Activated CD4-positive, CD25-positive, alpha-beta regulatory T cell (primary cell): ENCODE measurements around the gene KDM3A.
"Not testable (repeated sequence)": the region's sequence is repeated elsewhere in the genome, so short reads cannot be mapped to it uniquely, and the experiment has no call there.

Source experiments
- DNase-seq, 4 experiments: peaks; one replicate each; lab custom pipeline; 2025; lab: John Stamatoyannopoulos, UW

The KDM3A gene

DNA sequence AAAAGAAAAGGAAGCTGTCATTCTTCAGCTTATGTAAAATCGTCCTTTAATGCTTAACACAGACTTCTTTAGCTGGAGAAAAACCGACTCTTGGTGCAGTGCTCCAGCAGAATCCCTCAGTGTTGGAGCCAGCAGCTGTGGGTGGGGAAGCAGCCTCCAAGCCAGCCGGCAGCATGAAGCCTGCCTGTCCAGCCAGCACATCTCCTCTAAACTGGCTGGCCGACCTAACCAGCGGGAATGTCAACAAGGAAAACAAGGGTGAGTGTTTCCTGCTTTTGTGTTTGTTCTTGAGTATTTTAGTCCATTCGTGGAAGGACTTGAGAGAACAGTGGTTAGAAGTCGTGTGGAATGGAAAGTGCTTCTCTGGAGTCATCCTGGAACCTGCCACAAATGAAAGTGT is 38.9 kb downstream of the KDM3A start:
- no peak for DNase-seq

DNA sequence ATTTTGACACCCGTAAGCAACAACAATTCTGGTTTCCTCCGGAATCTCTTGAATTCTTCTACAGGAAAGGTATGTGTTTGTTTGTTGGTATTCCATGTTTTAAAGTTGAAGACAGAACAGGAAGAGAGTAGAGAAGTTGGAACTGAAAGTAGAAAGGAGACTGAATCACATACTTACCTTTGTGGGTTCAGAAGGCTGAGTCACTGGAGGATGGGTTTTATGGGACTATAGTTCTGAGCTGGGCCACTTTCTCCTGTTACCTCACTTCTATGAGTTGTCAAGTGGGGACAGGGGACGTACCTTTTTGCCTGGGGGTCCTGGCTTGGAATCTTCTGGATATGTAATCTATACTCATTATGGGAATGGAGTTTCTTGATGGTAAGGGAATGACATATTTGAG is 40.9 kb downstream of the KDM3A start:
- no peak for DNase-seq

DNA sequence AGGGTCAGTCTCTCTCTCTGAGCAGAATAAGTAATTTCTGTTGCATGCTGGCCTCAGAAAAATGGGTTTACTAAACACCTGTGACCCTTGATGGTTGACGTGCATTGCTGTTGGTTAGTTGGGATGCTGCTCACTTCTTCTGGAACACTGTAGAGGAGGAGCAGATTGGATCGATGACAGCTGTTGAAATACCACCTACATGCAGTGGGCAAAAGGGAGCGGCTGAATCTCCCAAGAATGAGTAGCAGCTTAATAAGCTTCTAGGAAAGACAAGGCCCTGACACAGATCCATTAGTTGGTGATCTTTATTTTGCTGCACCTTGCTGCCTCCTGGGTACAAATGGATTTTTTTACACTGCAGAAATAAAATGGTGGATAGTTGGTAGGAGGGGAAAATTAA is 43.2 kb downstream of the KDM3A start:
- no peak for DNase-seq

DNA sequence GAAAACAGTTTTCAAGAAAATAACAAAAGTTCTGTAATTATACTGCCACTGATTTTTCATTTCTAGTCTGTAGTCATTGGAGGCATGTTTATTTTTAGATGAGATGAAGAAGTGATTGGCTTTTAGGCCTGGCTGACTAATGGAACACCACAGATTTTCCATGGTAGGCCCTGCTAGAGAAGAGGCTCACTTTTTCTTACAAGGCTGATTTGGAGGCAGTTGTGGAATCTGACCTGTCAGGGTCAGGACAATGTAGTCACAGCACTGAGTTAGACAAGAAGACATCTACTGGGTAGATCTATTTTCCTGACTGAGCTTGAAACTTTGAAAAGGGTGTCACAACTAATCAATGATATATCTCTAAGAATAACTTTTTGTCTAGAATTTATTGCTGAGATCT is 43.9 kb downstream of the KDM3A start:
- no peak for DNase-seq

DNA sequence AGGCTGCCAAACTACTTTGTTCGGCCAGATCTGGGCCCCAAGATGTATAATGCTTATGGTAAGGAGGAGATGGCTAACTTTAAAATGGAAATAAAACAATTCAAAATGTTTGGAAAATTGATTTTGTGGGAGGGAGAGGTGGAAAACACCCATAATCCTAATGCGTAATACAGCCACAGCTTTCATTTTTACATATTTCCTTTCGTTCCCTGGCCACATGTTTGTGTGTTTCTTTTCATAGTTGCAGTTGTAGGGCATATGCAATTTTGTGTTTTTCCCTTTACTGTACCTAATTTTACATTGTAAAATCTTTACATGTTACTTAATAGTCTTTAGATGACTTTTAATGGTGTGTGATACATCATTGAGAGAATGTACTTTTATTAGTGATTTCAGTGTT is 44.6 kb downstream of the KDM3A start:
- DNase-seq = no peak

DNA sequence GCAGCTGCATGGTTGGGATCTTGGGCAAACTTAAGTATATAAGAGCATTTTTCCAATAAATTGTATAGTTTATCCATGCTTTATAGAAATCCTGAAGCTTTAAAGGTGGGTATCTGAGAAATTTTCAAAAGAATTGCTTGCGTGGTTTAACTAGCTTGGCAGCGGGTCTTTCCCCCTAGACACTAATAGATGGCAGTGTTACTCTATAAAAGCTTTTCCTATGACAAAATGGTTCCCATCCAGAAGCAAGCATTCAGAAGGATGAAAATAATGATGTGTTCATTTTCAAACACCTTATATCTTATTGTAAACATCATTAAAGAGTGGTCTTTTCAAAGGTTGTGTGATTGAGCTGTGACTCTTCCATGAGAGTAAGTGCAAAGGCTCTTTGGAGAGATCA is 45.9 kb downstream of the KDM3A start:
- no peak for DNase-seq

DNA sequence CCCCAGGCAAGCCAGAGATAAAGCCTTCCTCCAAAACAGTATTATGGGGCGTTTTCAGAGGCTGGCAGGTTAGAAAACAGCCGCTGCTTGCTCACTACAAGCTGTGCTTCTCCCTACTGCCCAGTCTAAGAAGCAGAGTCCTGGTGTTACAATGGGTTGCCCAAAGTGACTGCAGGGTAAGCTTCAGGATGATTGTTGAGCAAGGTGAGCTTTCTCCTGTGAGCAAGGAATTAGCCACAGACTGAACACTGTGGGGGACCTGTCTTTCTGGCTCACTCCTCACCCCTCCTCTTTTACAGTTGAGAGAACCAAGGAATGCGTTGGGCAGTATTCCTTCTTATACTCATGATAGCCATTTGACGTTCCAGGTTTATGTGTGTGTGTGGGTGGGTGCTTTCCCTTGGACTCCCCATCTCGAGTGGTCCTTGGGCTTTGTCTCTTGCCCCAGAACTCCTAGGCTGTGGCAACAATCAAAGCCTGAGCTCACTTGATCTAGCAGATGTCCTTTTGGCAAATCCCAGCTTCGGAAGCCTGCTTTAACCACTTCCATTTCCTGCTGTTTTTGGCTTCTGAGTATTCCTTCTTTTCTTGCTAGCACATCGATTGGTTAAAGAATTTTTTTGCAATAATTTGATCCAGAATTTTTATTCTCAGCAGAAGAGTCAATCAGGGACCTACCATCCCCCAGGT is 47.5 kb downstream of the KDM3A start:
- no peak for DNase-seq

DNA sequence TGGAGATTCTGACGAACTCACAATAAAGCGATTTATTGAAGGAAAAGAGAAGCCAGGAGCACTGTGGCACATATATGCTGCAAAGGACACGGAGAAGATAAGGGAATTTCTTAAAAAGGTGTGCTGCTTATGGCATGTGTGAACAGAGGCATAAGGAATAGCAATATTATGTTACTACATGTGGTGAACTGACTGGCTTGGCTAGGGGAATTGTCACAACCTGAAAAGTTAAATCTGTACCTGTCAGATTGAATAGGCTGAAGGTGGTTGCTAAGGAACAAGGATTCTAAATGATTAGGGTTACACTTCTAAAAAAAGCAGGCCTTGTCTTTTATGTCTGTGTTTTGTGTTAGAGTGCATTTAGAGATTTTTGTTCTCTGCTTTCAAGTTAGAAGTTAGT is 48.4 kb downstream of the KDM3A start:
- no peak for DNase-seq

DNA sequence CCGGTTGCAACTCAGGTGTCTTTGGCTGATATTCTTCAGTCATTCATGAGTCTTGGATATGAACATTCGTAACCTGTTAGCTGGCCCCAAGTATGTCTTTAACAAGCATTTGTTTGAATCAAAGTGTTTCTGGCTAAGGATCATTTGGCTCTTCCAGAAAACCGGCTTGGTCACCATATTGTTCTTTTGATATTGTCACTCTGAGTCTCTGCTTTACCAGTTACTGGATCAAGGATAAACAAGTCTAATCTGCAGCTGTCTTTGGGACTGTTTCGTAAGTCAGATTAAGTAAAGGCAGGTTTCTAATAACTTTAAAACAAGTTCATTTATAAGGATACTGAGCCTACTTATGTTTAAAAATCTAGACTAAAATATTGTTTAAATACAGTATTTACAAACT is 49.1 kb downstream of the KDM3A start:
- no peak for DNase-seq

DNA sequence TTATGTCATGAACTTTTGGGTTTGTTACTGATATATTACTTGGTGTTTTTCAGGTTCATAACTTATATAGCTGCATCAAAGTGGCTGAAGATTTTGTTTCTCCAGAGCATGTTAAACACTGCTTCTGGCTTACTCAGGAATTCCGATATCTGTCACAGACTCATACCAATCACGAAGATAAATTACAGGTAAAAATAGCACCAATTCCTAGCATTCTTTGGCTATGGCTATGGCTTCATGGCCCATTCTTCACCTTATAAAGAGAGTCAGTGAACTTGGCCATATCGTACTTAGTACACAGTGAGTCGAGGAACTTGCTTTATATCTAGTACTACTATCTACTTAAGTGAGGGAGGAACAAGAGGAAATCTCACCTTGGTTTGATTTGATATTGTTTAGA is 49.9 kb downstream of the KDM3A start:
- no peak for DNase-seq

DNA sequence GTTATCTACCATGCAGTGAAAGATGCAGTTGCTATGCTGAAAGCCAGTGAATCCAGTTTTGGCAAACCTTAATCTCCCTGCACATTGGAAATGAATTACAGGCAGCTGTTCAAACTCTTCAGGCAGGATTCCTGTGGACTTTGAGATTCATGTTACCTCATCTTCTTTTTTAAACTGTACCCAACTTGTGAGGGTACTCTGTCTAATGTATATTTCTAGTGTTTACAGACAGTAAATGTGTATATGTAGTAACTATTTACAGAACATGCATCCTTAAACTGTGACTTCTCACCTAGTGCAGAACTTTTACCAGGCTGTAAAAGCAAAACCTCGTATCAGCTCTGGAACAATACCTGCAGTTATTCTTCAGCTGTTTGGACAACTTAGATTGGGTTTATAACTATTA is 50.9 kb downstream of the KDM3A start:
- no peak for DNase-seq

DNA sequence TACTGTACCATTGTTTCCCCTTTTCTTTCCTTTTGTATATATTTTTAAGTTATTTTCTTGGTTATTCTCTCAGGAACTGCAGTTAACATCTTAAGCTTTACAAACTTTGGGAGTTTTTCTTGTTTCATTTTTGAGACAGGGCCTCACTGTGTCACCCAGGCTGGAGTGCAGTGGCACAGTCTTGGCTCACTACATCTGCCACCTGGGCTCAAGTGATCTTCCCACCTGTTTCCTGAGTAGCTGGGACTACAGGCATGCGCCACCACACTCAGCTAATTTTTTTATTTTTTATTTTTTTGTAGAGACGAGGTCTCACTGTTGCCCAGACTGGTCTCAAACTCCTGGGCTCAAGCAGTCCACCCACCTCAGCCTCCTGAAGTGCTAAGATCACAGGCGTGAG is 55.2 kb downstream of the KDM3A start:
- not testable (repeated sequence) for DNase-seq

DNA sequence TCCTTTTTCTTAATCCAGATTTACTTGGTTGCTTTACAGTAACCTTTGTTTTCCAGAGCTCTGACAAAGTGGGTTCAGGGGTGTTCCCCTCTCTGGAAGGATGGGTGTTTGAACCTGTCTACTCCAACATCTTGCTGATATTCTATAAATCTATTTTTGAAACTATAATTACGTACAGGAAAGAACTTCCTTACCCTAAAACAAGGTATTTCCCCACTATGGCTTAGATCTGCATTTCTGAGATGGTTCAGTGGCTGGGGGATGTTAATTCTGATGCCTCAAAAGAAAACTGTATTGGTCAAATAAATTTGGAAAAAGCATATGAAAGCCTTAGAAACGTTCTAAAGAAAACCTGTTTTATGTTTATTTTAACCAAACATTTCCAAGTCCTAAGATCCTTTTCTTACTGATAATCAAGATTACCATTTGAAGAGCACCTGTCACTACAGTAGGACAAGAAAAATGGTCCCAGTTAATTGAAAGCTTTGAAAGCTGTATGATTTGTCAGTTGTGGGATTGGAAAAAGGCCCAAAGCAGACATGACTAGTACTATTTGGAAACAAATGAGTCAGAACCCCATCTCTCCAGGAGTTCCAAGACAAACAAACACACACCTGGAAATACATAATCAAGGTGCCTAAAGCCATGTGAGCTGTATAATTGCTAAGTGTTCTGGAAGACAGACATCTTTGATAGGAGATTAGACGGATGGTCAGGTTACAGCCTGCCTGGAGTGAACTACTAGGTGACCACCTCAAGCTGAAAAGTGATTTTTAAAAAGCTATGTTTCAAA is 57.5 kb downstream of the KDM3A start:
- DNase-seq = no peak

DNA sequence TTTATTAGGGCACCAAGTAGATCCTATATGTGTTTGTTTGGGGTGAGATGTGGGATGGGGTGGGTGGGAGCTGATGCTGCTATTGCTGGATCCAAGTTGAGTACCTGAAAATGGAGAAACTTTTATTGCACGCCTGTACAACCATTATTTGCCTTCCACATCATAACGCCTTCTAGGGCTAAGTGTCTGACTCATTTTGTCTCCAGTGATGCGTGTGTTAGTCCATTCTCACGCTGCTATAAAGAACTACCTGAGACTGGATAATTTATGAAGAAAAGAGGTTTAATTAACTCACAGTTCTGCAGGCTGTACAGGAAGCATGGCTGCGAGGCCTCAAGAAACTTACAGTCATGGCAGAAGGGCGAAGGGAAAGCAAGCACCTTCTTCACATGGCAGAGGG is 58.2 kb downstream of the KDM3A start:
- no peak for DNase-seq

DNA sequence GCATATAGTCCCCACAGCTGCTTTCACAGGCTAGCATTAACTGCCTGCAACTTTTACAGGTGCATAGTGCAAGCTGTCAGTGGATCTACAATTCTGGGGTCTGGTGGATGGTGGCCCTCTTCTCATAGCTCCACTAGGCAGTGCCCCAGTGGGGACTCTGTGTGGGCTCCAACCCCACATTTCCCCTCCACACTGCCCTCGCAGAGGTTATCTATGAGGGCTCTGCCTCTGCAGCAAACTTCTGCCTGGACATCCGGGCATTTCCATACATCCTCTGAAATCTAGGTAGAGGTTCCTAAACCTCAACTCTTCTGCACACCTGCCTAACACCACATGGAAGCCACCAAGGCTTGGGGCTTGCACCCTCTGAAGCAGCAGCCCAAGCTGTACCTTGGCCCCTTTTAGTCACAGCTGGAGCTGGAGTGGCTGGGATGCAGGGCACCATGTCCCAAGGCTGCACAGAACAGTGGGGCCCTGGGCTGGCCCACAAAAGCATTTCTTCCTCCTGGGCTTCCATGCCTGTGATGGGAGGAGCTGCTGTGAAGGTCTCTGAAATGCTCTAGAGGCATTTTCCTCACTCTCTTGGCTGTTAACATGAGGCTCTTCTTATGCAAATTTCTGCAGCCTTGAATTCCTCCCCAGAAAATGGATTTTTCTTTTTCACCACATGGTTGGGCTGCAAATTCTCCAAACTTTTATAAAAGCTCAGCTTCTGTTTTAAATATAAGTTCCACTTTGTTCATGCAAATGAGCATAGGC is 59.3 kb downstream of the KDM3A start:
- no peak for DNase-seq

DNA sequence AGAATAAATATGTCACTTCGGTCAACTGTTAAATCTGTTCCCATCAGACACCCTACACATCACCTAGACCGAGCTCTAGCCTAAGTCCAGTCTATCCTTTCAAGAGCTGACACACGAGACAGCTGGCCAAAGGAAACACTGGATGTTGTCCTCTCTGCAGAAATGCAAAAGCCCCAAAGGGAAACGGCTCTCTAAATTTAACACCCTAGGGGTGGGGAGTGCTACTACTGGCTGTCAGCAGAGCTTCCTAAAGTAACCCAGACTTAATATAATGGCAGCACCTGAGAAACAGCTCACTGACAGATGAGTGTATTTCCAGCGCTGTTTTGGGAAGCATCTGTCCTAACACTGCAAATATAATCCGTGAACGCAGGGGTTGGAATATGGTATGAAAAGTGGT is 66.4 kb downstream of the KDM3A start:
- no peak for DNase-seq

DNA sequence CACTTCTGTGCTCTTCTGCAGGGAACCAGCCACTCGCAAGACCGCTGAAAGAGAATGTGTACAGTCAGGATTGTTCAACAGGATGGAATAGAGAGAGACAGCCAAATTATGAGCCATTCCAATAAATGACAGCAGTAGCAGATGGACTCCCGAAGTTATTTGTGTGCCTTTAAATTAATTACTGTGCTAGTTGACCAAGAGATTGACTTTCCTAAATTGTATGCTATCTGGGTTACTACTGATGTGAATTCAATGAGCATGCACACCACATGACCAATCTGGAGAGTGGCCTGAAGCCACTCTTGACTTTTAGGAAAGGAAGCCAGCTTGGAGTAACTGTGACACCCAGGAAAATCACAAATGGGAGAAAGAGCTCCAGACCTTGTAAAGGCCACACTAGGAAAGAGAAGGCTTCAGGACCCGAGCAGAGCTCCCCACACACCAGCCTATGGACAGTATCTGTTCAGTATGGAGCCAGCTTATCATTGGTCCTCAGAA is 69.3 kb downstream of the KDM3A start:
- no peak for DNase-seq

DNA sequence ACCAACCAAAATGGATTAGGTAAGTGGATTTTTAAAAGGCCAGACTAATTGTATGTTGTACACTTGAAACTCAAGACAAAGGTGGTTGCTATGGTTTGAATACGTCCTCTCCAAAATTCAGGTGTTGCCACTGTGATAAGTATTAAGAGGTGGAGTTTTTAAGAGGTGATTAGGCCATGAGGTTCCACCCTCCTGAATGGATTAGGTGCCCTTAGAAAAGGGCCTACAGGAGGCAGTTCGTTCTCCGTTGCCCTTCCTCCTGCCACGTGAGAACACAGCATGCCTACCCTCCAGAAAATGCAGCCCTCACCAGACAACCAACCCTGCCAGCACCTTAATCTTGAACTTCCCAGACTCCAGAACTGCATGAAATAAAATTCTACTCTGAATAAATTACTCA is 70.9 kb downstream of the KDM3A start:
- no peak for DNase-seq

DNA sequence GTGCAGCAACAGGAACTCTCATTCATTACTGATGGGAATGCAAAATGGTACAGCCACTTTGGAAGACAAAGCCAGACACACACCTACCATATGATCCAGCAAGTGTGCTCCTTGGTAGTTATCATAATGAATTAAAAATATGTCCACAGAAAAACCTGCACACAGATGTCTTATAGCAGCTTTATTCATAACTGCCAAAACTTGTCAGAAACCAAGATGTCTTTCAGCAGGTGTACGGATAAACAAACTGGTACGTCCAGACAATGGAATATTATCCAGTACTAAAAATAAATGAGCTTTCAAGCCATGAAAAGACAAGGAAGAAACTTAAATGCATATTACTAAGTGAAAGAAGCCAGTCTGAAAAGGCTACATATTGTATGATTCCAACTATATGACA is 71.7 kb downstream of the KDM3A start:
- DNase-seq = no peak

DNA sequence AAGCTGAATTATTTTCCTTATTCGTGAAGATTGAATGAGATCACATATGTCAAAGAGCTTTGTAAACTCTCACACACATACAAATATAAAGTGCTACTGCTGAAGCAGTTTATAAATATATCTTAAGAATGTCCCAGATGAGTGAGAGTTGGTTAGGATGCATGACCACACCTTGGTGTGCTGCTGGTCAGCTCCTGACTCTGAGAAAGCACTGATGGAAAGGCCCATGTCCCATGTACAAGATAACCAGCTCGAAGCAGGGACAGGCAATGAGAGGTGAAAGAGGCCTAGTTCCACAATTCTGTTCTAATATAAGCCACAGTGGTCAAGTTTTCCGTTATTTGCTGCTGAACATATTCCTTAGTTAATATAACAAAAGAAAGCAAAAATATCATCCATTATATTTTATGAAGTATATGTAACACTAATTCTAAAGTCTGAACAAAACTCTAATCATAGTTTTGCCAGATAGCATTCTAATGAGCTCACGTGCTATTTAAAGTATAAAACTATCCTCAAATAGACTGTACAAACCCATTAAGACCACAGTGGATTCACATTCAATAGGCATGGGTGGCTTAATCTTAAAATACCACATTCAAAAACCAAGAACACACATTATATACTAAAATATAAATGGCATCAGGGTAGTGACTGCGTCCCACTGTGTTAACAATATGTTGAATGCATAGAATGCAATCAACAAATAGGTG is 72.9 kb downstream of the KDM3A start:
- no peak for DNase-seq

DNA sequence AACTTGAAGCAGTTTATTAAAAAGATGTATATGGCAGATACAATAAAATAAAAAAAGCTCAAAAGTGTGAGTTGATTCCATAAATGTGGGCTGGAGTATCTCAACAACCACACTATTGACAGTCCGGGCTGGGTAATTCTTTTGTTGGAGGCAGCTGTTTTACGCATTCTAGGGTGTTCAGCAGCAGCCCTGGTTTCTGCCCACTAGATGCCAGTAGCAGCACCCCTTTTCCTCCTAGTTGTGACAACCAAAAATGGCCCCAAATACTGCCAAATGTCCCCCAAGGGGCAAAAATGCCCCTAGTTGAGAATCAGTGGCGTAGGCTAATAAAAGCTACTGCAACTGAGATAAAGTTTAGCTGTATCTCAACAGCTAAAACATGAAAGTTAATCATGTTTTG is 77.3 kb downstream of the KDM3A start:
- no peak for DNase-seq

DNA sequence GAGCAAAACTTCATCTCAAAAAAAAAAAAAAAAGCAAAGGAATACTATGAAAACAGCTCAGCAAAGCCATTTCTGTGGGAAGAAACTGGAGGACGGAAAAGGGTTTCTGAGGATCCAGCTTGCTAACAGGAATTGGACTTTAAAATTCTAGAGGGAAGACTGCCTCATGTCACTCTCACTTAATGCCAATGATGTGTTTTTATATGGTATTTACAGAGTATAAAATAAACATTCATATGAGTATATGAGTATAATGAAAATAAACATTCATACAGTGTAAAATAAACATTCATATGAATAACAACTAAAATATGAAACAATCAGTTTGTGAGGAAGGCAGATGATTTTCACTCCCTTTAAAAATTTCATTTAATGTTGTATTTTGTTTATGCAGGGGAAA is 78.2 kb downstream of the KDM3A start:
- no peak for DNase-seq
